PFSK-1 (cell line): Measurements from ENCODE around the gene PRR15L.

Source experiments
- POLR2AphosphoS5 ChIP-seq: IDR thresholded peaks from 2 replicates; pipeline ENCODE4 v1.6.1; 2012; ENCODE audit warnings: low read depth, mild to moderate bottlenecking, control low read depth, low read length, moderate library complexity
- TAF1 ChIP-seq: IDR thresholded peaks from 2 replicates; pipeline ENCODE4 v1.6.1; 2012; ENCODE audit warnings: low read length, control low read depth, borderline replicate concordance; ENCODE audit not compliant: insufficient read depth
- TF ChIP-seq, protein P1 (sequence below), 2 experiments: IDR thresholded peaks; 2 replicates each; pipeline versions ENCODE4 v1.6.1 to v1.8.0; 2011 to 2012; ENCODE audit warnings: low read depth in 2 of 2, low read length in 2 of 2, control low read depth in 1 of 2, inconsistent platforms in 1 of 2, mild to moderate bottlenecking in 1 of 2, moderate library complexity in 1 of 2; ENCODE audit not compliant: insufficient read depth in 1 of 2

DNA sequence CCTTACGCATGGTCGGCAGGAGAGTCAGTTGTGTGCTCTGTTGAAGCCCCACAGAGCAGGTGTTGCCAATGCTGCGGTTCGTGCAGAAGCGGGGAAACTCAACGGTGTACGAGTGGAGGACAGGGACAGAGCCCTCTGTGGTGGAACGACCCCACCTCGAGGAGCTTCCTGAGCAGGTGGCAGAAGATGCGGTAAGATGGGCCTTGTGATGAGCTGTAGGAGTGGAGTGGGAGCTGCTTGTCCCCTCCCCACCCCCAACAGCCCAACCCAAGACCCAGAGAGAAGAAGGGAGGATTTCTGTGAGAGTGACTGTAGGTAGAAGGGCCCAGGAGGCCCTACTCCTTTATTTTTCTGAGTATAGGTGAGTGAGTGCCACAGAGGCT, 18.1 kb upstream of the PRR15L start:
- TF ChIP-seq, protein P1, sequence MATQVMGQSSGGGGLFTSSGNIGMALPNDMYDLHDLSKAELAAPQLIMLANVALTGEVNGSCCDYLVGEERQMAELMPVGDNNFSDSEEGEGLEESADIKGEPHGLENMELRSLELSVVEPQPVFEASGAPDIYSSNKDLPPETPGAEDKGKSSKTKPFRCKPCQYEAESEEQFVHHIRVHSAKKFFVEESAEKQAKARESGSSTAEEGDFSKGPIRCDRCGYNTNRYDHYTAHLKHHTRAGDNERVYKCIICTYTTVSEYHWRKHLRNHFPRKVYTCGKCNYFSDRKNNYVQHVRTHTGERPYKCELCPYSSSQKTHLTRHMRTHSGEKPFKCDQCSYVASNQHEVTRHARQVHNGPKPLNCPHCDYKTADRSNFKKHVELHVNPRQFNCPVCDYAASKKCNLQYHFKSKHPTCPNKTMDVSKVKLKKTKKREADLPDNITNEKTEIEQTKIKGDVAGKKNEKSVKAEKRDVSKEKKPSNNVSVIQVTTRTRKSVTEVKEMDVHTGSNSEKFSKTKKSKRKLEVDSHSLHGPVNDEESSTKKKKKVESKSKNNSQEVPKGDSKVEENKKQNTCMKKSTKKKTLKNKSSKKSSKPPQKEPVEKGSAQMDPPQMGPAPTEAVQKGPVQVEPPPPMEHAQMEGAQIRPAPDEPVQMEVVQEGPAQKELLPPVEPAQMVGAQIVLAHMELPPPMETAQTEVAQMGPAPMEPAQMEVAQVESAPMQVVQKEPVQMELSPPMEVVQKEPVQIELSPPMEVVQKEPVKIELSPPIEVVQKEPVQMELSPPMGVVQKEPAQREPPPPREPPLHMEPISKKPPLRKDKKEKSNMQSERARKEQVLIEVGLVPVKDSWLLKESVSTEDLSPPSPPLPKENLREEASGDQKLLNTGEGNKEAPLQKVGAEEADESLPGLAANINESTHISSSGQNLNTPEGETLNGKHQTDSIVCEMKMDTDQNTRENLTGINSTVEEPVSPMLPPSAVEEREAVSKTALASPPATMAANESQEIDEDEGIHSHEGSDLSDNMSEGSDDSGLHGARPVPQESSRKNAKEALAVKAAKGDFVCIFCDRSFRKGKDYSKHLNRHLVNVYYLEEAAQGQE (IDR thresholded peaks at IDR 0.05; ENCODE audit: insufficient read depth in 1 of 2, low read depth in 2 of 2, low read length in 2 of 2), result no peak
- TF ChIP-seq POLR2AphosphoS5 (no peak), TAF1 (no peak)
